ENCODE measurements around the gene C1QTNF2. TPM values are rescaled to one million over a fixed set of nuclear protein-coding genes. Genes with fewer than 3 reads are reported as not detected.

Gene C1QTNF2
- total RNA-seq, 1 donor from 2014 or later: 3.7 TPM

GRCh38 chr5:160298189-160298588 is 72.2 kb downstream of the C1QTNF2 start:
- no peaks in the 10 kb centered on the region for H3K4me1 ChIP-seq
- no peak overlapping the region for H3K4me3 ChIP-seq
- no peaks in the 10 kb centered on the region for H3K9me3 ChIP-seq
- H3K27ac ChIP-seq: no peak overlapping the region
- DNase-seq (ENCODE audit: low spot score in 2 of 2): no peak
- TF ChIP-seq CTCF (IDR thresholded peaks at IDR 0.05): no peak
- H3K36me3 ChIP-seq: no peaks in the 10 kb centered on the region
- intact Hi-C loops (cut with DNase I): no loop called here
- no peaks in the 10 kb centered on the region for H3K27me3 ChIP-seq

- Histone ChIP-seq H3K4me1 (no peaks in the 10 kb centered on the region), H3K4me3 (no peak overlapping the region), H3K9me3 (no peaks in the 10 kb centered on the region), H3K27me3 (no peaks in the 10 kb centered on the region), H3K36me3 (no peaks in the 10 kb centered on the region), H3K27ac (no peak overlapping the region)
- intact Hi-C loops (cut with DNase I): no loop called here
- DNase-seq (ENCODE audit: low spot score in 2 of 2): no peak
- no peak for TF ChIP-seq CTCF (IDR thresholded peaks at IDR 0.05)
These were observed 72.7 kb downstream of the C1QTNF2 start for GRCh38 chr5:160297776-160298175.

Other genes starting within 250 kb of the C1QTNF2 start
- not detected for gene FABP6, start 141.1 kb downstream of the C1QTNF2 start, total RNA-seq
- gene CCNJL, start 58.1 kb downstream of the C1QTNF2 start, total RNA-seq: not detected
- not detected for gene FAM200C, start 29.4 kb upstream of the C1QTNF2 start, total RNA-seq
- gene SLU7, start 48.5 kb upstream of the C1QTNF2 start, total RNA-seq: 10.2 TPM
- gene PTTG1, start 51.2 kb upstream of the C1QTNF2 start, total RNA-seq: 8.6 TPM